ENCODE results near the gene MRGPRE.

GRCh38 chr11:3219281-3219892 is 12.8 kb downstream of the MRGPRE start:
- TF ChIP-seq CTCF (IDR thresholded peaks at IDR 0.05) (no peak), POLR2A (IDR thresholded peaks at IDR 0.05) (no peak)

Measured in breast epithelium (tissue), 3 donors.